ENCODE results near the gene RPL31.

The RPL31 gene

GRCh38 chr2:100964681-100965169, 37.4 kb upstream of the RPL31 start:
- no peaks in the 10 kb centered on the region for H3K36me3 ChIP-seq (ENCODE audit: low read length)
- no peak overlapping the region for H3K9ac ChIP-seq (ENCODE audit: low read length)
- H3K9me3 ChIP-seq (ENCODE audit: insufficient read depth, low read length), result no peaks in the 10 kb centered on the region
- H3F3A ChIP-seq (ENCODE audit: insufficient read depth), result no peaks in the 10 kb centered on the region
- no peak overlapping the region for H2AFZ ChIP-seq (ENCODE audit: low read depth, low read length, severe bottlenecking)
- no peak overlapping the region for H3K27ac ChIP-seq (ENCODE audit: low read depth, low read length)
- H4K20me1 ChIP-seq (ENCODE audit: low read depth, low read length), result no peaks in the 10 kb centered on the region
- H3K4me2 ChIP-seq (ENCODE audit: low read depth, low read length, poor library complexity, severe bottlenecking), result no peak overlapping the region
- no peak overlapping the region for H3K4me3 ChIP-seq (ENCODE audit: insufficient read depth, low read length, poor library complexity, severe bottlenecking)
- no peaks in the 10 kb centered on the region for H3K9me2 ChIP-seq (replicated peaks; ENCODE audit: insufficient read depth, low read length)
- H3K27me3 ChIP-seq (ENCODE audit: low read length), result no peaks in the 10 kb centered on the region
- TF ChIP-seq CTCF (IDR thresholded peaks at IDR 0.05; ENCODE audit: insufficient read depth, low read length, poor library complexity, severe bottlenecking), result no peak
- TF ChIP-seq EZH2phosphoT487 (conservative IDR thresholded peaks at IDR 0.05; ENCODE audit: low read length), result no peak
- H3K79me2 ChIP-seq (ENCODE audit: insufficient read depth, low read length), result no peaks in the 10 kb centered on the region

- Histone ChIP-seq H3F3A (ENCODE audit: insufficient read depth) (no peaks in the 10 kb centered on the region), H3K9me2 (replicated peaks; ENCODE audit: insufficient read depth, low read length) (no peaks in the 10 kb centered on the region), H3K79me2 (ENCODE audit: insufficient read depth, low read length) (no peaks in the 10 kb centered on the region), H3K4me2 (ENCODE audit: low read depth, low read length, poor library complexity, severe bottlenecking) (no peak overlapping the region), H3K27me3 (ENCODE audit: low read length) (no peaks in the 10 kb centered on the region), H4K20me1 (ENCODE audit: low read depth, low read length) (no peaks in the 10 kb centered on the region), H3K36me3 (ENCODE audit: low read length) (no peaks in the 10 kb centered on the region), H3K9me3 (ENCODE audit: insufficient read depth, low read length) (no peaks in the 10 kb centered on the region), H3K4me3 (ENCODE audit: insufficient read depth, low read length, poor library complexity, severe bottlenecking) (no peak overlapping the region), H2AFZ (ENCODE audit: low read depth, low read length, severe bottlenecking) (no peak overlapping the region), H3K9ac (ENCODE audit: low read length) (no peak overlapping the region), H3K27ac (ENCODE audit: low read depth, low read length) (no peak overlapping the region)
- TF ChIP-seq EZH2phosphoT487 (conservative IDR thresholded peaks at IDR 0.05; ENCODE audit: low read length) (no peak), CTCF (IDR thresholded peaks at IDR 0.05; ENCODE audit: insufficient read depth, low read length, poor library complexity, severe bottlenecking) (no peak)
Measured at GRCh38 chr2:100965596-100965995, 36.5 kb upstream of the RPL31 start.

GRCh38 chr2:100967716-100968115, 34.4 kb upstream of the RPL31 start:
- Histone ChIP-seq H4K20me1 (ENCODE audit: low read depth, low read length) (no peaks in the 10 kb centered on the region), H2AFZ (ENCODE audit: low read depth, low read length, severe bottlenecking) (no peak overlapping the region)

More at GRCh38 chr2:100967716-100968115, 34.4 kb upstream of the RPL31 start:
- Histone ChIP-seq H3K36me3 (ENCODE audit: low read length) (no peaks in the 10 kb centered on the region), H3K4me2 (ENCODE audit: low read depth, low read length, poor library complexity, severe bottlenecking) (no peak overlapping the region), H3K9me3 (ENCODE audit: insufficient read depth, low read length) (no peaks in the 10 kb centered on the region), H3K27ac (ENCODE audit: low read depth, low read length) (no peak overlapping the region), H3F3A (ENCODE audit: insufficient read depth) (no peaks in the 10 kb centered on the region), H3K4me3 (ENCODE audit: insufficient read depth, low read length, poor library complexity, severe bottlenecking) (no peak overlapping the region), H3K79me2 (ENCODE audit: insufficient read depth, low read length) (no peaks in the 10 kb centered on the region), H3K9ac (ENCODE audit: low read length) (no peak overlapping the region), H3K9me2 (replicated peaks; ENCODE audit: insufficient read depth, low read length) (no peaks in the 10 kb centered on the region), H3K27me3 (ENCODE audit: low read length) (no peaks in the 10 kb centered on the region)
- no peak for TF ChIP-seq EZH2phosphoT487 (conservative IDR thresholded peaks at IDR 0.05; ENCODE audit: low read length)
- TF ChIP-seq CTCF (IDR thresholded peaks at IDR 0.05; ENCODE audit: insufficient read depth, low read length, poor library complexity, severe bottlenecking), result no peak

Data from SU-DHL-6 (cell line).